ENCODE results near the gene HTR1B. TPM values are rescaled to one million over a fixed set of nuclear protein-coding genes. Genes with fewer than 3 reads are reported as not detected.
A peak's percentile ranks its signal among the peaks of the same experiment; 100 is the strongest.

Gene HTR1B
- total and polyA plus RNA-seq, 2 experiments from 2014 or later = 0.47 TPM; not detected in 1

GRCh38 chr6:77470983-77471382 is 7.7 kb upstream of the HTR1B start:
- Histone ChIP-seq H3K4me1 (ENCODE audit: insufficient read depth) (peaks cover 4% of the 10 kb centered on the region), H3K4me3 (no peak overlapping the region), H3K79me2 (no peaks in the 10 kb centered on the region), H2AFZ (no peak overlapping the region), H3K36me3 (replicated peaks; ENCODE audit: insufficient read depth, low read depth) (no peaks in the 10 kb centered on the region), H3K4me2 (no peak overlapping the region), H3K9me3 (ENCODE audit: low read depth) (no peaks in the 10 kb centered on the region), H4K20me1 (ENCODE audit: insufficient read depth, poor library complexity, severe bottlenecking) (no peaks in the 10 kb centered on the region), H3K27me3 (no peaks in the 10 kb centered on the region), H3K9me2 (replicated peaks; ENCODE audit: insufficient read depth) (no peaks in the 10 kb centered on the region), H3K27ac (no peak overlapping the region)
- TF ChIP-seq, protein P1, sequence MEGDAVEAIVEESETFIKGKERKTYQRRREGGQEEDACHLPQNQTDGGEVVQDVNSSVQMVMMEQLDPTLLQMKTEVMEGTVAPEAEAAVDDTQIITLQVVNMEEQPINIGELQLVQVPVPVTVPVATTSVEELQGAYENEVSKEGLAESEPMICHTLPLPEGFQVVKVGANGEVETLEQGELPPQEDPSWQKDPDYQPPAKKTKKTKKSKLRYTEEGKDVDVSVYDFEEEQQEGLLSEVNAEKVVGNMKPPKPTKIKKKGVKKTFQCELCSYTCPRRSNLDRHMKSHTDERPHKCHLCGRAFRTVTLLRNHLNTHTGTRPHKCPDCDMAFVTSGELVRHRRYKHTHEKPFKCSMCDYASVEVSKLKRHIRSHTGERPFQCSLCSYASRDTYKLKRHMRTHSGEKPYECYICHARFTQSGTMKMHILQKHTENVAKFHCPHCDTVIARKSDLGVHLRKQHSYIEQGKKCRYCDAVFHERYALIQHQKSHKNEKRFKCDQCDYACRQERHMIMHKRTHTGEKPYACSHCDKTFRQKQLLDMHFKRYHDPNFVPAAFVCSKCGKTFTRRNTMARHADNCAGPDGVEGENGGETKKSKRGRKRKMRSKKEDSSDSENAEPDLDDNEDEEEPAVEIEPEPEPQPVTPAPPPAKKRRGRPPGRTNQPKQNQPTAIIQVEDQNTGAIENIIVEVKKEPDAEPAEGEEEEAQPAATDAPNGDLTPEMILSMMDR (IDR thresholded peaks at IDR 0.05; ENCODE audit: poor library complexity) = no peak
- TF ChIP-seq EZH2phosphoT487 (IDR thresholded peaks at IDR 0.05; ENCODE audit: low read depth, severe bottlenecking, unreplicated experiment) (no peak), EZH2 (IDR thresholded peaks at IDR 0.05; ENCODE audit: borderline replicate concordance) (no peak)
- no peak for DNase-seq (ENCODE audit: low spot score)
- 68% methylated on average over 1 of the region's 1 CpG for WGBS (ENCODE audit: low lambda C conversion rate, missing lambda C conversion rate)

DNA sequence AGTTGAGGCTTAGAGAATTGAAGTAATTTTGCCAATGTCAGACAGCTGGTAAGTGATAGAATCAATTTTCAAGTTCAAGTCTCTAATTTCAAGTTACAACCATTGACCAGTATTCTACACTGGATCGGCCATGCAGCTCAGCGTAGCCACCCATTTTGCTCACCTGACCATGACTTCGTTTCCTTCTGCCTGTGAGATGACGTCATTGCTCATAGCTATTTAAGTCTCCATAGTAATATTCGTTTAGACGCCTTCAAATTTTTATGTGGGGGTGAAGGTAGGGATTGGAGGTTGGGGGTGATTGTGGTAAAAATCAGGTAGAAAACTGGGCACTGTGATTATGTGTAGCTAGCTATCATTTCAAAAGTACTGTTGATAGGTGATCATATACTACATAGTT is 5.6 kb upstream of the HTR1B start:
- Histone ChIP-seq H3K9me3 (ENCODE audit: low read depth) (no peaks in the 10 kb centered on the region), H3K4me2 (no peak overlapping the region), H3K4me1 (ENCODE audit: insufficient read depth) (peaks cover 9% of the 10 kb centered on the region), H3K79me2 (no peaks in the 10 kb centered on the region), H3K9me2 (replicated peaks; ENCODE audit: insufficient read depth) (no peaks in the 10 kb centered on the region), H3K4me3 (no peak overlapping the region), H3K27ac (no peak overlapping the region), H2AFZ (no peak overlapping the region), H3K36me3 (replicated peaks; ENCODE audit: insufficient read depth, low read depth) (no peaks in the 10 kb centered on the region), H4K20me1 (ENCODE audit: insufficient read depth, poor library complexity, severe bottlenecking) (no peaks in the 10 kb centered on the region), H3K27me3 (peaks cover 13% of the 10 kb centered on the region)
- WGBS (ENCODE audit: low lambda C conversion rate, missing lambda C conversion rate) = 82% methylated on average over 6 of the region's 6 CpGs
- TF ChIP-seq EZH2phosphoT487 (IDR thresholded peaks at IDR 0.05; ENCODE audit: low read depth, severe bottlenecking, unreplicated experiment) (no peak), EZH2 (IDR thresholded peaks at IDR 0.05; ENCODE audit: borderline replicate concordance) (no peak)
- TF ChIP-seq, protein P1 (IDR thresholded peaks at IDR 0.05; ENCODE audit: poor library complexity) = no peak
- DNase-seq (ENCODE audit: low spot score) = no peak

- Histone ChIP-seq H3K4me2 (peak overlapping the region; percentile 90), H2AFZ (peak overlapping the region; percentile 98), H3K4me1 (ENCODE audit: insufficient read depth) (peaks cover 14% of the 10 kb centered on the region), H3K27me3 (peaks cover 35% of the 10 kb centered on the region), H4K20me1 (ENCODE audit: insufficient read depth, poor library complexity, severe bottlenecking) (no peaks in the 10 kb centered on the region), H3K9me3 (ENCODE audit: low read depth) (no peaks in the 10 kb centered on the region), H3K79me2 (no peaks in the 10 kb centered on the region), H3K36me3 (replicated peaks; ENCODE audit: insufficient read depth, low read depth) (no peaks in the 10 kb centered on the region), H3K27ac (no peak overlapping the region), H3K9me2 (replicated peaks; ENCODE audit: insufficient read depth) (no peaks in the 10 kb centered on the region), H3K4me3 (peak overlapping the region; percentile 84)
- DNase-seq (ENCODE audit: low spot score) = peak; percentile 28
- TF ChIP-seq EZH2phosphoT487 (IDR thresholded peaks at IDR 0.05; ENCODE audit: low read depth, severe bottlenecking, unreplicated experiment) = no peak
- TF ChIP-seq EZH2 (IDR thresholded peaks at IDR 0.05; ENCODE audit: borderline replicate concordance) = no peak
- TF ChIP-seq, protein P1 (IDR thresholded peaks at IDR 0.05; ENCODE audit: poor library complexity) = no peak
- WGBS (ENCODE audit: low lambda C conversion rate, missing lambda C conversion rate) = 10% methylated on average over 30 of the region's 30 CpGs
Observed at GRCh38 chr6:77466451-77467437, 3.5 kb upstream of the HTR1B start.

Data from hepatocyte (in vitro differentiated cells).